Activated CD8-positive, alpha-beta T cell treated with anti-CD3 and anti-CD28 coated beads for 36 hours (primary cell): ENCODE data around the gene LMOD3. TPM values are rescaled to one million over a fixed set of nuclear protein-coding genes. Genes with fewer than 3 reads are reported as not detected.
A peak's percentile ranks its signal among the peaks of the same experiment; 100 is the strongest.

Experiments used
- ATAC-seq: fragments of 200-7000 bp; cut with Tn5 transposase; one replicate; pipeline ENCODE4 v1.10.0; 2021; ENCODE audit warnings: mild to moderate bottlenecking, moderate library complexity
- CTCF ChIA-PET: fragments of 350-600 bp; sonication (Branson Sonifier 250); formaldehyde crosslinking; loops from one replicate; lab custom pipeline; 2021; ENCODE audit warnings: antibody characterized with exemption; lab: Charles Lee
- POLR2A ChIA-PET: fragments of 350-600 bp; sonication (Branson Sonifier 250); formaldehyde crosslinking; loops from one replicate; lab custom pipeline; 2021; ENCODE audit warnings: antibody characterized with exemption; lab: Charles Lee
- DNase-seq: peaks from one replicate; pipeline ENCODE4 v3.0.0-alpha.2; 2020
- H3K27ac Mint-ChIP-seq: one replicate; pipeline ENCODE4 v1.8.0; 2021; ENCODE audit warnings: mild to moderate bottlenecking, mixed read lengths
- H3K27me3 Mint-ChIP-seq: one replicate; pipeline ENCODE4 v1.8.0; 2021; ENCODE audit warnings: mixed read lengths
- H3K36me3 Mint-ChIP-seq: one replicate; pipeline ENCODE4 v1.8.0; 2021; ENCODE audit warnings: low read depth, mixed read lengths
- H3K4me1 Mint-ChIP-seq: one replicate; pipeline ENCODE4 v1.8.0; 2021; ENCODE audit warnings: low read depth, mixed read lengths
- H3K4me3 Mint-ChIP-seq: one replicate; pipeline ENCODE4 v1.8.0; 2021; ENCODE audit warnings: mild to moderate bottlenecking, moderate library complexity, mixed read lengths
- H3K9me3 Mint-ChIP-seq: one replicate; pipeline ENCODE4 v1.8.0; 2021; ENCODE audit warnings: mixed read lengths
- intact Hi-C: fragments of 100-400 bp; cut with micrococcal nuclease; formaldehyde crosslinking; loops from one replicate; pipeline ENCODE4 v1.10.0; 2022
- total RNA-seq, 2 experiments: library from RNA; stranded (reverse); gene quantifications; one replicate each; pipeline ENCODE4 v1.2.3, GENCODE V29; 2021
- TF ChIP-seq, protein P1 (sequence below): fragments of 200-600 bp; IDR thresholded peaks from one replicate; pipeline ENCODE4 v1.8.0; 2022; ENCODE audit warnings: antibody characterized with exemption, mild to moderate bottlenecking

Gene LMOD3
- total RNA-seq, 2 experiments from 2014 or later = not detected

DNA sequence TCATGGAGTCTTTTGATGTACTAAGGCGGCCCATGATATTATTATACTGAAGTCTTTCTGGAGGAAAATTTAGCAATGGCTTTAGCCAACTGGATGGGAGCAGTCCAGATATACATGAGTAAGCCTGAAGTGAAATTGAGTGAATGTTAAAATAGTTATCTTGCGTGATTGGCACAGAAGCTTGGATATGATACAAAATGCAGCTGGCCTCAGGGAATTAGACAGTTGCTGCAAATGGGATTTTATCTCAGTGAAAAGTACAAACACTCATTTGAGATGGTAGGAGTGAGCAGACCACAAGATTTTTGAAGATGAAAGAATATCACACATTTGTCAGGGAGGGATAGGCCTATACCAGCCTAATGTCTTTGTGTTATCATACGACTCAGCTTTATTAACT lies 8.9 kb downstream of the LMOD3 start:
- Mint-ChIP-seq H3K27ac (no peak overlapping the region), H3K4me3 (no peak overlapping the region), H3K36me3 (no peaks in the 10 kb centered on the region), H3K4me1 (peaks cover 19% of the 10 kb centered on the region), H3K9me3 (no peaks in the 10 kb centered on the region), H3K27me3 (no peaks in the 10 kb centered on the region)
- intact Hi-C loops = no loop called here
- ChIA-PET POLR2A (interaction anchor here (1.6 kb wide), 1 partner anchor 9 kb away, joined by 4 read pairs; no protein-coding TSS in a partner anchor), CTCF (interaction anchor here (0.8 to 2.0 kb wide), 6 partner anchors 8 to 326 kb away, joined by 3 to 9 read pairs (median 4); no protein-coding TSS in a partner anchor)
- TF ChIP-seq, protein P1, sequence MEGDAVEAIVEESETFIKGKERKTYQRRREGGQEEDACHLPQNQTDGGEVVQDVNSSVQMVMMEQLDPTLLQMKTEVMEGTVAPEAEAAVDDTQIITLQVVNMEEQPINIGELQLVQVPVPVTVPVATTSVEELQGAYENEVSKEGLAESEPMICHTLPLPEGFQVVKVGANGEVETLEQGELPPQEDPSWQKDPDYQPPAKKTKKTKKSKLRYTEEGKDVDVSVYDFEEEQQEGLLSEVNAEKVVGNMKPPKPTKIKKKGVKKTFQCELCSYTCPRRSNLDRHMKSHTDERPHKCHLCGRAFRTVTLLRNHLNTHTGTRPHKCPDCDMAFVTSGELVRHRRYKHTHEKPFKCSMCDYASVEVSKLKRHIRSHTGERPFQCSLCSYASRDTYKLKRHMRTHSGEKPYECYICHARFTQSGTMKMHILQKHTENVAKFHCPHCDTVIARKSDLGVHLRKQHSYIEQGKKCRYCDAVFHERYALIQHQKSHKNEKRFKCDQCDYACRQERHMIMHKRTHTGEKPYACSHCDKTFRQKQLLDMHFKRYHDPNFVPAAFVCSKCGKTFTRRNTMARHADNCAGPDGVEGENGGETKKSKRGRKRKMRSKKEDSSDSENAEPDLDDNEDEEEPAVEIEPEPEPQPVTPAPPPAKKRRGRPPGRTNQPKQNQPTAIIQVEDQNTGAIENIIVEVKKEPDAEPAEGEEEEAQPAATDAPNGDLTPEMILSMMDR = no peak
- DNase-seq = no peak
- ATAC-seq = peak; percentile 31

DNA sequence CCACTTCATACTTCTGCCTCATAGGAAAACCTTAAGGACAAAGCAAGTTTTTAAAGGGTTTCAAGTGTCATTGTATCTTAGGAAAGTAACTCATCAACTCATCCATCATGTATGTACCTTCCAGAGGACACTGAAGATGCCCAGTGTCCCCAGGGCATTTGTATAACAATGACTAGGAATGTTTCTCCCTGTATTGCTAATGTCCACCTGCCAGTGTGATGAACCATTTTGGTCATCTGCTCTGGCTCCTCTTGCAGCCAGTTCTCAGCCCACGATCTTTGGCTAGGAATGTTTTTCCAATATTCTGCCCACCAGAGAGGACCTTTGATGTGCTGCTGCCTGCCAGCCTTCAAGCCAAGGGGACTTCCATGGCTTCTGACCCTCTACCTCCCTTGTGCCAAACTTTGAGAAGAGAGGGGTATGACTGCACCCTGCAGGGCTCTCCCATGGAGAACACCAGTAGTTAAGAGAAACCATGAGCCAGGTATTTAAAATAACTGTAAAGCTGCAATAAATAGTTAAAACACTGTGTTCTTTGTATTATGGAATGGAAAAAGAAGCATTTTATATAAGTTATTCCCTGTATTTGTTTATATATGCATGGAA lies 11.4 kb downstream of the LMOD3 start:
- TF ChIP-seq, protein P1 = no peak
- CTCF ChIA-PET = no interaction called here

DNA sequence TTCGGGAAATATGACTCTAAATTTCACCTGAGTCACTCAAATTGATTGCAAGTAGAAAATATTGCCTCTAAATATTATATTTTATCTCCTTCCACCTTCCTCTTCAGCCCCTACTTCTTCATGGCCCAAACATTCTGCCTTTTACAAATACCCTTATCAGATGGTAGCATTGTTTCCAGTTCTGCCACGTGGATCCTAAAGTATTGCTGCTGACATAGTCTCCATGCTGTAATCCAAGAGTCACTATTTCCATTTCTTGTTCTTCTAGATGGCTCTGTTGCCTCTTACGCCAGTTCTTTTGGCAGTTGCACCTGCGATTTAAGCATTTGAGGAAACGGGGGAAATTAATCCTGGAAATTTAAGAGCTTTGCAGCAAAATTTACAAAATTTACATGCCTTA lies 13.6 kb downstream of the LMOD3 start:
- Mint-ChIP-seq H3K27ac (no peak overlapping the region), H3K27me3 (no peaks in the 10 kb centered on the region), H3K36me3 (peaks cover 20% of the 10 kb centered on the region), H3K9me3 (no peaks in the 10 kb centered on the region), H3K4me3 (no peak overlapping the region), H3K4me1 (peaks cover 39% of the 10 kb centered on the region)
- ChIA-PET CTCF (interaction anchor here (4.5 kb wide), 1 partner anchor 11 kb away, joined by 33 read pairs; no protein-coding TSS in a partner anchor), POLR2A (interaction anchor here (1.9 kb wide), 1 partner anchor 197 kb away, joined by 5 read pairs; no protein-coding TSS in a partner anchor)
- TF ChIP-seq, protein P1 = no peak
- intact Hi-C loops = no loop called here
- DNase-seq (no peak), ATAC-seq (no peak)

More for the DNA sequence above, 11.4 kb downstream of the LMOD3 start:
- peaks cover 3% of the 10 kb centered on the region for H3K36me3 Mint-ChIP-seq
- ATAC-seq = no peak
- H3K9me3 Mint-ChIP-seq = no peaks in the 10 kb centered on the region
- POLR2A ChIA-PET = no interaction called here
- intact Hi-C loops = no loop called here
- peaks cover 28% of the 10 kb centered on the region for H3K4me1 Mint-ChIP-seq
- no peaks in the 10 kb centered on the region for H3K27me3 Mint-ChIP-seq
- H3K27ac Mint-ChIP-seq = no peak overlapping the region
- H3K4me3 Mint-ChIP-seq = no peak overlapping the region
- no peak for DNase-seq

DNA sequence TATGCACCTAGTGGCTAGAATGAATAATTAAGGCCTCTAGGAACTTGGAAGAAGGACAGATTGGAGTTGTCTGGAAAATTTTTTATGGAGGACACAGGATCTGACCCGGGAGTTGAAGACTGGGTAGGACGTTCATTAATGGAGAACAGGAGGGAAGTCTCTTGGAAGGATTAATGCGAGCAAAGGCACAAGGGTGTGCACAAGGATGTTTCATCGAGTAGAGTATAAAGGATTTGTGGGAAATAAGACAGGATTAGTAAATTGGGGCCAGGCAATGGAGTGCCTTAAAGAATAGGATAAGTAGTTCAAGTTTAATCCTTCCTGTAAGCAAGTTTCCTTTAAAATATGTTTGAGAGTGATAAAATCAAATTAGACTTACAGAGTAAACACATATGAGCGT lies 14.6 kb downstream of the LMOD3 start:
- CTCF ChIA-PET = interaction anchor here (1.9 to 4.5 kb wide), 2 partner anchors 12 to 199 kb away, joined by 7 to 33 read pairs; no protein-coding TSS in a partner anchor
- no peak overlapping the region for H3K4me3 Mint-ChIP-seq
- POLR2A ChIA-PET = interaction anchor here (1.3 kb wide), 2 partner anchors 13 to 55 kb away, joined by 3 to 4 read pairs; partner anchors contain the start of gene TMF1
- TF ChIP-seq, protein P1 = no peak
- H3K27me3 Mint-ChIP-seq = no peaks in the 10 kb centered on the region
- peaks cover 33% of the 10 kb centered on the region for H3K4me1 Mint-ChIP-seq
- ATAC-seq (no peak), DNase-seq (no peak)
- intact Hi-C loops = no loop called here
- peaks cover 26% of the 10 kb centered on the region for H3K36me3 Mint-ChIP-seq
- no peak overlapping the region for H3K27ac Mint-ChIP-seq
- H3K9me3 Mint-ChIP-seq = no peaks in the 10 kb centered on the region

DNA sequence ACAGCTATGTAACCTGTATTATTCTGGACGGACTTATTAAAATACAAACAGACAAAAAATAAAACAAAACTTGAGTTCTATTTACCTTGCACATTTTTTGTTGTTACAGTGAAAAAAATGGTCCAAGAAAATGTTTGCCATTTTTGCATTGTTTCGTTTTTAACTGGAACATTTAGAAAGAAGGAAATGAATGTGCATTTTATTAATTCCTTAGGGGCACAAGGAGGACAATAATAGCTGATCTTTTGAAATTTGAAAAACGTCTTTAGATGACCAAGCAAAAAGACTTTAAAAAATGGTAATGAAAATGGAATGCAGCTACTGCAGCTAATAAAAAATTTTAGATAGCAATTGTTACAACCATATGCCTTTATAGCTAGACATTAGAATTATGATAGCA lies 17.1 kb downstream of the LMOD3 start:
- intact Hi-C loops = no loop called here
- TF ChIP-seq, protein P1 = no peak
- H3K4me1 Mint-ChIP-seq = peaks cover 38% of the 10 kb centered on the region
- ChIA-PET POLR2A (interaction anchor here (0.8 to 1.6 kb wide), 4 partner anchors 8 to 19 kb away, joined by 3 to 4 read pairs (median 3); no protein-coding TSS in a partner anchor), CTCF (interaction anchor here (0.7 to 1.7 kb wide), 7 partner anchors 10 to 200 kb away, joined by 3 to 7 read pairs (median 3); partner anchors contain the start of gene ARL6IP5)
- no peak for DNase-seq
- no peak for ATAC-seq
- H3K36me3 Mint-ChIP-seq = peaks cover 44% of the 10 kb centered on the region
- no peaks in the 10 kb centered on the region for H3K27me3 Mint-ChIP-seq
- no peaks in the 10 kb centered on the region for H3K9me3 Mint-ChIP-seq
- H3K27ac Mint-ChIP-seq = peak overlapping the region; percentile 25
- no peak overlapping the region for H3K4me3 Mint-ChIP-seq
